ENCODE data around the gene ANTXR2. TPM values are rescaled to one million over a fixed set of nuclear protein-coding genes. Genes with fewer than 3 reads are reported as not detected.

Gene ANTXR2
- total RNA-seq, 5 donors from 2014 or later (not counting 1 experiment from before 2014, with no cell fraction given), result 45.1 to 64.3 (median 48.2) TPM

Other genes starting within 250 kb of the ANTXR2 start
- gene PRDM8, start 124.3 kb upstream of the ANTXR2 start, total RNA-seq, result 10 to 100 TPM; 10.5 to 18.7 (median 14.1) TPM
- under 1 TPM in 2 of 5 donors, not detected in 3; 0.07 to 0.18 TPM for gene FGF5, start 193.4 kb upstream of the ANTXR2 start, total RNA-seq

All from T-cell (primary cell).